ENCODE results near the gene DUSP23. TPM values are rescaled to one million over a fixed set of nuclear protein-coding genes. Genes with fewer than 3 reads are reported as not detected.

Gene DUSP23
- total RNA-seq, 3 donors from 2014 or later, result 33.6 to 58.5 (median 48.8) TPM

- TF ChIP-seq CTCF (IDR thresholded peaks at IDR 0.05), result no peak
- intact Hi-C loops (cut with DNase I, micrococcal nuclease), result no loop called here
- ATAC-seq, result no peak
- no peaks in the 10 kb centered on the region for H3K9me3 ChIP-seq
- H3K4me3 ChIP-seq, result no peak overlapping the region
- no peaks in the 10 kb centered on the region for H3K36me3 ChIP-seq (ENCODE audit: low read depth)
- DNase-seq, result no peak
- no peaks in the 10 kb centered on the region for H3K4me1 ChIP-seq (ENCODE audit: low read depth)
Observed at GRCh38 chr1:159827549-159827948, 46.8 kb downstream of the DUSP23 start.

- no peak for TF ChIP-seq CTCF (IDR thresholded peaks at IDR 0.05)
- ATAC-seq (no peak), DNase-seq (no peak)
- Histone ChIP-seq H3K4me3 (no peak overlapping the region), H3K9me3 (no peaks in the 10 kb centered on the region), H3K36me3 (ENCODE audit: low read depth) (no peaks in the 10 kb centered on the region), H3K4me1 (ENCODE audit: low read depth) (no peaks in the 10 kb centered on the region)
- intact Hi-C loops (cut with DNase I, micrococcal nuclease), result no loop called here
Observed at GRCh38 chr1:159828176-159828575, 47.4 kb downstream of the DUSP23 start.

- no peak overlapping the region for H3K4me3 ChIP-seq
- DNase-seq (no peak), ATAC-seq (no peak)
- no peaks in the 10 kb centered on the region for H3K36me3 ChIP-seq (ENCODE audit: low read depth)
- no peaks in the 10 kb centered on the region for H3K9me3 ChIP-seq
- no peaks in the 10 kb centered on the region for H3K4me1 ChIP-seq (ENCODE audit: low read depth)
- intact Hi-C loops (cut with DNase I, micrococcal nuclease), result no loop called here
- no peak for TF ChIP-seq CTCF (IDR thresholded peaks at IDR 0.05)
Observed at GRCh38 chr1:159828581-159829272, 48.0 kb downstream of the DUSP23 start.

- Histone ChIP-seq H3K4me3 (no peak overlapping the region), H3K36me3 (ENCODE audit: low read depth) (no peaks in the 10 kb centered on the region), H3K9me3 (no peaks in the 10 kb centered on the region), H3K4me1 (ENCODE audit: low read depth) (no peaks in the 10 kb centered on the region)
- ATAC-seq (peak; percentile 74), DNase-seq (peak in 2 of 3 donors; percentile 59 to 72)
- intact Hi-C loops (cut with DNase I, micrococcal nuclease), result no loop called here
- TF ChIP-seq CTCF (IDR thresholded peaks at IDR 0.05), result peak; percentile 19
Observed at GRCh38 chr1:159829273-159829634, 48.5 kb downstream of the DUSP23 start.

GRCh38 chr1:159829822-159830465, 49.2 kb downstream of the DUSP23 start:
- ATAC-seq, result no peak
- no peaks in the 10 kb centered on the region for H3K36me3 ChIP-seq (ENCODE audit: low read depth)
- no peaks in the 10 kb centered on the region for H3K9me3 ChIP-seq
- no peak overlapping the region for H3K4me3 ChIP-seq
- no peak for DNase-seq
- intact Hi-C loops (cut with DNase I, micrococcal nuclease), result no loop called here
- TF ChIP-seq CTCF (IDR thresholded peaks at IDR 0.05), result no peak
- no peaks in the 10 kb centered on the region for H3K4me1 ChIP-seq (ENCODE audit: low read depth)
